ENCODE measurements around the gene BRI3.

GRCh38 chr7:98303176-98303865 lies 21.8 kb downstream of the BRI3 start:
- TF ChIP-seq, protein P1, sequence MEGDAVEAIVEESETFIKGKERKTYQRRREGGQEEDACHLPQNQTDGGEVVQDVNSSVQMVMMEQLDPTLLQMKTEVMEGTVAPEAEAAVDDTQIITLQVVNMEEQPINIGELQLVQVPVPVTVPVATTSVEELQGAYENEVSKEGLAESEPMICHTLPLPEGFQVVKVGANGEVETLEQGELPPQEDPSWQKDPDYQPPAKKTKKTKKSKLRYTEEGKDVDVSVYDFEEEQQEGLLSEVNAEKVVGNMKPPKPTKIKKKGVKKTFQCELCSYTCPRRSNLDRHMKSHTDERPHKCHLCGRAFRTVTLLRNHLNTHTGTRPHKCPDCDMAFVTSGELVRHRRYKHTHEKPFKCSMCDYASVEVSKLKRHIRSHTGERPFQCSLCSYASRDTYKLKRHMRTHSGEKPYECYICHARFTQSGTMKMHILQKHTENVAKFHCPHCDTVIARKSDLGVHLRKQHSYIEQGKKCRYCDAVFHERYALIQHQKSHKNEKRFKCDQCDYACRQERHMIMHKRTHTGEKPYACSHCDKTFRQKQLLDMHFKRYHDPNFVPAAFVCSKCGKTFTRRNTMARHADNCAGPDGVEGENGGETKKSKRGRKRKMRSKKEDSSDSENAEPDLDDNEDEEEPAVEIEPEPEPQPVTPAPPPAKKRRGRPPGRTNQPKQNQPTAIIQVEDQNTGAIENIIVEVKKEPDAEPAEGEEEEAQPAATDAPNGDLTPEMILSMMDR (IDR thresholded peaks at IDR 0.05; ENCODE audit: borderline replicate concordance, extremely low read depth, low read length, poor library complexity, severe bottlenecking) = no peak
- no peak for TF ChIP-seq EZH2 (IDR thresholded peaks at IDR 0.05; ENCODE audit: borderline replicate concordance, low read depth, low read length, severe bottlenecking)
